Stimulated activated naive CD8-positive, alpha-beta T cell treated with anti-CD3 and anti-CD28 coated beads, Interleukin-15, Interleukin-2, amounts not matched to agents 100 ng/mL and 50 ng/mL, for 24 hours (primary cell): ENCODE measurements around the gene FAM13C.

Experiments used
- H3K27ac Mint-ChIP-seq: one replicate; pipeline ENCODE4 v1.8.0; 2021; ENCODE audit warnings: mild to moderate bottlenecking, mixed read lengths
- H3K27me3 Mint-ChIP-seq: one replicate; pipeline ENCODE4 v1.8.0; 2021; ENCODE audit warnings: mixed read lengths
- H3K36me3 Mint-ChIP-seq: one replicate; pipeline ENCODE4 v1.8.0; 2021; ENCODE audit warnings: low read depth, mixed read lengths
- H3K4me1 Mint-ChIP-seq: one replicate; pipeline ENCODE4 v1.8.0; 2021; ENCODE audit warnings: low read depth, mixed read lengths
- H3K4me3 Mint-ChIP-seq: one replicate; pipeline ENCODE4 v1.8.0; 2021; ENCODE audit warnings: mild to moderate bottlenecking, mixed read lengths
- H3K9me3 Mint-ChIP-seq: one replicate; pipeline ENCODE4 v1.8.0; 2021; ENCODE audit warnings: mixed read lengths

The FAM13C gene

DNA sequence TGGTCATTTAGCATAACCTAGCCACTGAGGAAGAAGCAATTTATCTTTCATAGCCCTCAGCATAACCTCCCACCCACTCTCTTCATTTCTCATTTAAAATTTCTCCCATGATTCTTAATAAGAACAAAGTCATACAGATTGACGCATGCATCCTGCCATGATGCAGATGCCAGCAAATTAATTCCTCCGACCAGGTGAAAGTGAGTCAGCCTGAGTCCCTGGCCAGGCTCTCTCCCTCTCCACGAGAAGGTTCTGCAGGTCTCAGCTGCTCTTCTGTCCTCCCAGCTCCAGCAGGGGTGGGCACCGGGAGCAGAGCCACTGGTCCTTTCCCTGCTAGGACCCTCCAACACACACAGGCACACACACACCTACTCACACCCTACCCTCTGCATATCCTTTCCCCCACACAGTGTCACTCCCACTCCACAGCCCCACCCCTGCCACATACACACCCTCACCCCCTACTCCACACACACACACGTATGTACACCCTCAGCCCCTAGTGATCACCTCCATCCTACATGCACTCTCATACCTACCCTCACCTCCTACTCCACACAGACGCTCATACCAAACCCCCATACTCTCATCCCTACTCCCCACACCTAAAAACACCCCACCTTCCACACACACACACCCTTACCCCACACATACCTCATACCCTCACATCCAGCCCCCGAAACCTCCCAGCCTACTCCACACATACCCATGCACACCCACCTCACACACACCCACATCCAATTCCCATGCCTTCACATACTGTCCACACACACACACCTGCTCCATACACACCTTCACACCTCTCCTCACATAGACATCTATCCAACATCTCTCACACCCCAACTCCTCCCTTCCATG, 78.0 kb downstream of the FAM13C start:
- no peaks in the 10 kb centered on the region for H3K27me3 Mint-ChIP-seq
- no peaks in the 10 kb centered on the region for H3K36me3 Mint-ChIP-seq
- no peak overlapping the region for H3K27ac Mint-ChIP-seq
- H3K9me3 Mint-ChIP-seq: no peaks in the 10 kb centered on the region
- no peak overlapping the region for H3K4me3 Mint-ChIP-seq
- no peaks in the 10 kb centered on the region for H3K4me1 Mint-ChIP-seq

DNA sequence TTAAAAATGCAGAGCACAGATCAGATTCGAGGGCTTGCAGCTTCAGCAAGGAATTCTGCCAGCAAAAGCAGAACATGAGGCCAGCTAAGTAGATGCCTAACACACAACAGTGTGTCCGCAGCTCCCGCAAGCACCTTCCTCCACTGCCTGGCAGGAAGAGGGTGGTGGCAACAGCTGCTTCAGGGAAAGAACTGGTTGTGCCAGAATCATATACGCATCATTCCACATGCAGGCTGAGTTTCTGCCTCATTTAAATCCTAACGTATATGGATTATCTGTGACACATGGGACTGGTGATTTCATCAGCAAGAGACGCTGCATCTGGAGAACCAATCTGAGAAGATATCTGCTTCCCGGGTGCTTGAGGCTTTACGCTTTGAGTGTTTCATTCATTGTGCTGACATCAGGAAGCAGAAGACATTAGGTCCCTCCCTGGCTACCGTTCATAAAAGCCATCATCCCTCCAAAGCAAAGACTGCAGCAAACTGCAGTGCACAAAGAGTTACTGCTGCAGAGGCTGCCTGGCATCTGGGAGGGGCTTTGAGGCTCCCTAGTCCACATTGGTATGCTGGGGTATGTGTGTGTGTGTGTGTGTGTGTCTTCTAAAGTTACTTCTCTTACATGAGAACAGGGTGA, 78.8 kb downstream of the FAM13C start:
- Mint-ChIP-seq H3K4me3 (no peak overlapping the region), H3K27me3 (no peaks in the 10 kb centered on the region), H3K4me1 (no peaks in the 10 kb centered on the region), H3K36me3 (no peaks in the 10 kb centered on the region), H3K9me3 (no peaks in the 10 kb centered on the region), H3K27ac (no peak overlapping the region)

- peaks cover 3% of the 10 kb centered on the region for H3K9me3 Mint-ChIP-seq
- H3K27ac Mint-ChIP-seq: no peak overlapping the region
- H3K27me3 Mint-ChIP-seq: no peaks in the 10 kb centered on the region
- H3K4me1 Mint-ChIP-seq: no peaks in the 10 kb centered on the region
- H3K36me3 Mint-ChIP-seq: no peaks in the 10 kb centered on the region
- no peak overlapping the region for H3K4me3 Mint-ChIP-seq
Observed at GRCh38 chr10:59281861-59282260, 80.5 kb downstream of the FAM13C start.

DNA sequence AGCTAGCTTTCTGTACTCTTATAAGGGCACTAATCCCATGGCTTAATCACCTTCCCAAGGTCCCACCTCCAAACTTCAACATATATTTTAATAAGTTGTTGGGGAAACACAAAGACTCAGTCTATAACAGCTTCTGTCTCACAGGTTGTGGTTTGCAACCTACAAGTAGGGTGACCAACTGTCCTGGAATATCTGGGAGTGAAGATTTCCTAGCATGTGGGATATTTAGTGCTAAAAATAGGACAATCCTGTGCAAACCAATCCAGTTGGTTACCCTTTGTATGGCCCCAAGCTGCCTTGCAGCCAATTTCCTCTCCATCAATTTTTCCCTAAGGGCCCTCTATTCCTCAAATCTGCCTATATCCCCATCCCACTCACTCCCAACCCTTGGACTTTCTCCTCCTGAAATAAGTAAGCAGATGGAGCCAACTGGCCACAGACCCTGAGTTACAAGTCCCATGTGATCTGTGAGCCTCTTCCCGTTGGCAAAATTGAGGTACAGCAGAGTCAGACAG, 82.3 kb downstream of the FAM13C start:
- peaks cover 3% of the 10 kb centered on the region for H3K9me3 Mint-ChIP-seq
- no peaks in the 10 kb centered on the region for H3K4me1 Mint-ChIP-seq
- H3K4me3 Mint-ChIP-seq: no peak overlapping the region
- no peak overlapping the region for H3K27ac Mint-ChIP-seq
- no peaks in the 10 kb centered on the region for H3K27me3 Mint-ChIP-seq
- no peaks in the 10 kb centered on the region for H3K36me3 Mint-ChIP-seq

- H3K4me1 Mint-ChIP-seq: no peaks in the 10 kb centered on the region
- no peaks in the 10 kb centered on the region for H3K36me3 Mint-ChIP-seq
- H3K4me3 Mint-ChIP-seq: no peak overlapping the region
- H3K9me3 Mint-ChIP-seq: peaks cover 3% of the 10 kb centered on the region
- no peak overlapping the region for H3K27ac Mint-ChIP-seq
- no peaks in the 10 kb centered on the region for H3K27me3 Mint-ChIP-seq
Observed at GRCh38 chr10:59279476-59279875, 82.9 kb downstream of the FAM13C start.

DNA sequence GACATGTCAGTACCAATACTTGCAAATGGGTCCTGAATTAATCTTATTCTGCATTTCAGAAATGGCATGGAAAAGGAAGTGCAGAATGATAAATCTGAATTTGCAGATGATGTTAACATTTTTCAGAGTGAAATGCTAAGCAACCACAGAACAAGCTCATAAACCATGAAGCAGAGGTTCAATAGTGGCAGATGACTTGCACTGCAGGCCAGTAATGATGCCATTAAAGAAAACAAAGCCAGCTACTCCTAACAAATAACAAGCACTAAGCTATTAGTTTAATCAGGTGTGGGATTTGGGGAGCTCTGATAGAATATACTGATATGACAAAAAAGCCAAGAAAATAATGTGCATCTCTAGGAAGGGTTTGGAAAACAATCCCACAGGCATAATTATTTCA, 85.4 kb downstream of the FAM13C start:
- Mint-ChIP-seq H3K36me3 (no peaks in the 10 kb centered on the region), H3K9me3 (peaks cover 3% of the 10 kb centered on the region), H3K27me3 (no peaks in the 10 kb centered on the region), H3K4me1 (no peaks in the 10 kb centered on the region), H3K4me3 (no peak overlapping the region), H3K27ac (no peak overlapping the region)

DNA sequence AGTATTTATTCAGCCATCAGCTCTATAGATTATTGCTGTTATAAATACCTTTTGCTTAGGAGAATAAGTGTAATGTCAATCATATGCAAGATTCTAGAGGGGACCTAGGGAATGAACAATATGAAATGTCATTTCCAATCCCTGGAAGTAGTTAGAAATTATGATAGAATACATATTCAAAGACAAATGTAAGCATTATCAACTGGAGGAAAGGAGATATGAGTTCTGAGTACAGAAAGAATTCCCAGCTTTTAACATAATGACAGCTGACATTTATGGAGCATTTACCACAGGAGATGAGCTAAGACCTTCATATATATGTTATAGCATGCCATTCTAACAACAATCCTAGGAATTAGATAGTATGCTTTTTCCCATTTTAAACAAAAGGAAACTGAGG, 86.2 kb downstream of the FAM13C start:
- H3K4me3 Mint-ChIP-seq: no peak overlapping the region
- H3K27ac Mint-ChIP-seq: no peak overlapping the region
- H3K4me1 Mint-ChIP-seq: no peaks in the 10 kb centered on the region
- no peaks in the 10 kb centered on the region for H3K27me3 Mint-ChIP-seq
- H3K9me3 Mint-ChIP-seq: peaks cover 3% of the 10 kb centered on the region
- no peaks in the 10 kb centered on the region for H3K36me3 Mint-ChIP-seq

DNA sequence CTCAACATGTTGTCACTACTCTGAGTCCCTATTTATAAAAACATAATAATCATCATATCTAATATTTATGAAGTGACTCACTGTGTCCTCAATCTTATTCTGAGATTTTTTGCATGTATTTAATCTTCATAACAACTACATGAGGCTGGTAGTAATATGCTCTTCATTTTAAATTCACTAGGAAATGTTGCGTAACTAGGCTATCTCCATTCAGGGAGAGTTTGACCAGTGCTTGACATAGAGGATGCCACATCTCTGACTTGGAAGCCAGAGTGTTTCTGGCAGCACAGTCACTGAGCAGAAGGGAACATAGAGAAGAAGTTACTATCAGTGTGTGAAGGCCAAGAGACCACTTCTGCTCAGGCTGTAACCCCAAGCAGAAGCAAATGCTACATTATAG, 88.9 kb downstream of the FAM13C start:
- Mint-ChIP-seq H3K4me1 (no peaks in the 10 kb centered on the region), H3K4me3 (no peak overlapping the region), H3K27ac (no peak overlapping the region), H3K36me3 (no peaks in the 10 kb centered on the region), H3K9me3 (peaks cover 3% of the 10 kb centered on the region), H3K27me3 (no peaks in the 10 kb centered on the region)

DNA sequence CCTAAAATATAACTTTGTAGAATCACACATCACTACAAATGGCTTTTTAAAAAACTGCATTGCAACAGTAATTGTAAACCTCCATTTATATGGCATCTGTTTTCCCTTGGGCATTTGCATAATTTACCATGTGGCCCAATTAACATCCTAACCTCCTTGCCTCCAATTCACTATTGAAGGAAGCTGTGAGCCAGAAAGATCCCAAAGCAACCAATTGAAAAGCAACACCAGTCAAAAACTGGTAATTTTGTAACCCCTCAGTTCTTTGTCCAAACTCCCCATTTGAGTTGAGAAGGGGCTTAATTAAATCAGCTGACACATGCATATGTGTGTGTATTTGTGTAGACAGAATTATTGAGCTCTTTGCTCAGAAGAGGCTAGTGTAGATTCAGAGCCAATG, 90.3 kb downstream of the FAM13C start:
- Mint-ChIP-seq H3K4me1 (no peaks in the 10 kb centered on the region), H3K27me3 (no peaks in the 10 kb centered on the region), H3K27ac (no peak overlapping the region), H3K36me3 (no peaks in the 10 kb centered on the region), H3K9me3 (peaks cover 9% of the 10 kb centered on the region), H3K4me3 (no peak overlapping the region)

DNA sequence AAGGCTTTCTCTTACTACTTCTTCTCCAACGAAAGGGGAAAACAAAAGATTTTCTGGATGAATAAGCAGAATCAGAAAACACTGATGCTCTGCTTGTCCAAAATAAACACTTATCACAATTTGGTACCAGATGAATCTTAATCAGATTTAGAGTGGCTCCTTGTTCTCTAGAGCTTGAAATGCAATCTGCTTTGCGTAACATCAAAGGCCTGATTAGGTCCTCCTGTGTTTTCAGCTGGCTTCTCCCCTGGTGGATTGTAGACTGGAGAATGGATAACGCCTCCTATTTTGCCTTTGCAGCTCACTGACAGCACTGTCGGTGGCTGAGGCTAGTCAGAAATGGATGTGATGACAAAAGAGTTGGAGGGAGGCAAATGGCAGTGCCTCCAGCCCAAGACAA, 91.2 kb downstream of the FAM13C start:
- H3K4me3 Mint-ChIP-seq: no peak overlapping the region
- H3K27ac Mint-ChIP-seq: no peak overlapping the region
- H3K9me3 Mint-ChIP-seq: peaks cover 9% of the 10 kb centered on the region
- H3K27me3 Mint-ChIP-seq: no peaks in the 10 kb centered on the region
- no peaks in the 10 kb centered on the region for H3K36me3 Mint-ChIP-seq
- no peaks in the 10 kb centered on the region for H3K4me1 Mint-ChIP-seq

DNA sequence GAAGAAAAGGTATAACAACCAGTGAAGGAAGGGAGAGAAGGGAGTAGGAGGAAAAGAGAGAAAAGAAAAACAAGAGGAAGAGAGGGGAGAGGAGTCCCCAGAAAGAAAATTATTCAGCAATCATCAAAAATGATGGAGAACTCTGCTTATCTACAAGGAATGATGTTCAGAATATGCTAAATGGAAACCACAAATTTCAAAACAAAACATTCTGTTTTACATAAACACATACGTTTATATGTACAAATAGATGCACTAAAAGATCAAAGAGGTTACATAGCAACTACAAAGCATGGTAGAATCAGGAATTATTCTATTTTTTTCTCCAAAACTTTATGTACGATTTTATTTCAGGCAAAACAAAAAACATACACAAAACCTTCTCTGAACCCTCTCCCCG, 91.9 kb downstream of the FAM13C start:
- no peaks in the 10 kb centered on the region for H3K27me3 Mint-ChIP-seq
- no peaks in the 10 kb centered on the region for H3K36me3 Mint-ChIP-seq
- no peaks in the 10 kb centered on the region for H3K4me1 Mint-ChIP-seq
- H3K9me3 Mint-ChIP-seq: peaks cover 9% of the 10 kb centered on the region
- no peak overlapping the region for H3K4me3 Mint-ChIP-seq
- no peak overlapping the region for H3K27ac Mint-ChIP-seq

DNA sequence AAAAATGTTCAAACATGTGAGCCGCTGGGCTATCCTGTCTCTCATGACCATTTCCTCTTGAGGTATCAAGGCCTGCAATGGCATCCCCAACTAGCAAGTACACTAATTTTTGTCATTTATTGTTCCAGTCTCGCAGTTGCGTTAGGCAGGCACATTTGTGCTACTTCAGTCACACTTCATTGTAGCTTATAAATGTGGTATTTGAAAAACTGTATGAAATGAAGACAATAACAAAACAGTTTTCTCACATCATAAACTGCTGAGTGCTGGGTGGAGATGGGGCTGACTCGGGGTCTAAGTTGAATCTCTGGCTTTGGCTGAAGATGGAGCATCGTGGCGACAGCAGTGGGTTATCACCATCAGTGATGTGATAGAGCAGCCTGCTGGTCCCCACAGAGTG, 92.7 kb downstream of the FAM13C start:
- Mint-ChIP-seq H3K27me3 (no peaks in the 10 kb centered on the region), H3K9me3 (peaks cover 11% of the 10 kb centered on the region), H3K4me1 (no peaks in the 10 kb centered on the region), H3K36me3 (no peaks in the 10 kb centered on the region), H3K4me3 (no peak overlapping the region), H3K27ac (no peak overlapping the region)

GRCh38 chr10:59268460-59268859, 93.9 kb downstream of the FAM13C start:
- Mint-ChIP-seq H3K36me3 (no peaks in the 10 kb centered on the region), H3K27me3 (no peaks in the 10 kb centered on the region)

DNA sequence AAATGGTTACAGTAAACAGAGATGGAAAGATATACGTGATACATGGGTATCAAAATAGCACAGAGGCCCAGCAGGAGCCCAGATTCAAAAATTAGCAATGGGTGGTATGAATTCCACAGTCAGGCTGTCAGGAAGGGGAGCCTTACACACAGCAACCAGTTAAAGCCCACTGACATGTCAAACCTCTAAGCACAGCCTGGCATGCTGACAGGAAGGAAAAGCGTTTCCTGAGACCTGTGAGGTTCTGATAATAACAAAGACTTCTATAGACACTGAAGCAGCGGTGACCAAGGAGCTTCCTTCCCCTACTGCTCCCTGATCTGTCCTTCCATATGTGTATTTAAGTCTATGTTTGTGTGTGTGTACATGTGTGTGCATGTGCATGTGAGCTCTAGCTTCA, 96.0 kb downstream of the FAM13C start:
- Mint-ChIP-seq H3K4me3 (no peak overlapping the region), H3K36me3 (no peaks in the 10 kb centered on the region), H3K27ac (no peak overlapping the region), H3K4me1 (no peaks in the 10 kb centered on the region), H3K27me3 (no peaks in the 10 kb centered on the region), H3K9me3 (peaks cover 13% of the 10 kb centered on the region)

More at GRCh38 chr10:59268460-59268859, 93.9 kb downstream of the FAM13C start:
- H3K4me1 Mint-ChIP-seq: no peaks in the 10 kb centered on the region
- no peak overlapping the region for H3K4me3 Mint-ChIP-seq
- H3K27ac Mint-ChIP-seq: no peak overlapping the region
- peaks cover 13% of the 10 kb centered on the region for H3K9me3 Mint-ChIP-seq

GRCh38 chr10:59265141-59265540, 97.2 kb downstream of the FAM13C start:
- no peaks in the 10 kb centered on the region for H3K4me1 Mint-ChIP-seq
- H3K27ac Mint-ChIP-seq: no peak overlapping the region
- H3K36me3 Mint-ChIP-seq: no peaks in the 10 kb centered on the region
- no peak overlapping the region for H3K4me3 Mint-ChIP-seq
- H3K9me3 Mint-ChIP-seq: peaks cover 14% of the 10 kb centered on the region
- no peaks in the 10 kb centered on the region for H3K27me3 Mint-ChIP-seq
